GM13977 (cell line): ENCODE data around the gene TSPAN9.

Source experiments
- DNase-seq: peaks from one replicate; pipeline ENCODE4 v3.0.0; 2012; ENCODE audit warnings: low spot score
- in situ Hi-C: fragments of 300-500 bp; cut with MboI; formaldehyde crosslinking; loops from one replicate; pipeline ENCODE4 v1.12.0; 2022; ENCODE audit warnings: low sequenced_read_pairs, low pct_unique_long_range_greater_than_20kb, mixed read lengths, inconsistent platforms; ENCODE audit not compliant: unreplicated experiment
- TF ChIP-seq, protein P1 (sequence below): IDR thresholded peaks from 2 replicates; pipeline ENCODE4 v1.5.1; 2012; ENCODE audit warnings: mild to moderate bottlenecking, control low read depth; ENCODE audit not compliant: insufficient read depth; ENCODE audit errors: extremely low read depth, missing control alignments

The TSPAN9 gene

GRCh38 chr12:3200032-3200617, 122.9 kb downstream of the TSPAN9 start:
- TF ChIP-seq, protein P1, sequence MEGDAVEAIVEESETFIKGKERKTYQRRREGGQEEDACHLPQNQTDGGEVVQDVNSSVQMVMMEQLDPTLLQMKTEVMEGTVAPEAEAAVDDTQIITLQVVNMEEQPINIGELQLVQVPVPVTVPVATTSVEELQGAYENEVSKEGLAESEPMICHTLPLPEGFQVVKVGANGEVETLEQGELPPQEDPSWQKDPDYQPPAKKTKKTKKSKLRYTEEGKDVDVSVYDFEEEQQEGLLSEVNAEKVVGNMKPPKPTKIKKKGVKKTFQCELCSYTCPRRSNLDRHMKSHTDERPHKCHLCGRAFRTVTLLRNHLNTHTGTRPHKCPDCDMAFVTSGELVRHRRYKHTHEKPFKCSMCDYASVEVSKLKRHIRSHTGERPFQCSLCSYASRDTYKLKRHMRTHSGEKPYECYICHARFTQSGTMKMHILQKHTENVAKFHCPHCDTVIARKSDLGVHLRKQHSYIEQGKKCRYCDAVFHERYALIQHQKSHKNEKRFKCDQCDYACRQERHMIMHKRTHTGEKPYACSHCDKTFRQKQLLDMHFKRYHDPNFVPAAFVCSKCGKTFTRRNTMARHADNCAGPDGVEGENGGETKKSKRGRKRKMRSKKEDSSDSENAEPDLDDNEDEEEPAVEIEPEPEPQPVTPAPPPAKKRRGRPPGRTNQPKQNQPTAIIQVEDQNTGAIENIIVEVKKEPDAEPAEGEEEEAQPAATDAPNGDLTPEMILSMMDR: no peak
- in situ Hi-C loops: no loop called here
- DNase-seq: peak; percentile 52

DNA sequence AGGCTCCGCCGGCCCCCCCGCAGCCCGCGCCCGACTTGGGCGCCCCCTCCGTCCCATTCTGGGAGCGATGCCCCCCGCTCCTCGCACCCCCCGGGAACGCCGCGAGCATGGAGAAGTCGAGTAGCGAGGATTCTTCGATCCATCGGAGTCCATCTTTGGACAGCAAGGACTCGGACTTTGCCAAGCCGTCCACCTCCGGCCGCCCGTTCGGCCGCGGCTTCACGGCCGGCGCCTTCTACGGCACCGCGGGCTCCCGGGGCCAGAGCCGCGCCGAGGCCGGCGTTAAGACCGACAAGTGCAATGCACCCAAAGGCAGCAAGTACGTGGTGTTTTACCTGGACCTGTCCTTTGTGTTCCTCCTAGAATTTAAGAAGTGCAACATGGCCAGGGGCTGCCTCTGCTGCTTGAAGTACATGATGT, 123.6 kb downstream of the TSPAN9 start:
- TF ChIP-seq, protein P1: no peak
- in situ Hi-C loops: no loop called here
- DNase-seq: no peak

- in situ Hi-C loops: no loop called here
- no peak for DNase-seq
- TF ChIP-seq, protein P1: no peak
These were observed 124.3 kb downstream of the TSPAN9 start for GRCh38 chr12:3201339-3202051.

DNA sequence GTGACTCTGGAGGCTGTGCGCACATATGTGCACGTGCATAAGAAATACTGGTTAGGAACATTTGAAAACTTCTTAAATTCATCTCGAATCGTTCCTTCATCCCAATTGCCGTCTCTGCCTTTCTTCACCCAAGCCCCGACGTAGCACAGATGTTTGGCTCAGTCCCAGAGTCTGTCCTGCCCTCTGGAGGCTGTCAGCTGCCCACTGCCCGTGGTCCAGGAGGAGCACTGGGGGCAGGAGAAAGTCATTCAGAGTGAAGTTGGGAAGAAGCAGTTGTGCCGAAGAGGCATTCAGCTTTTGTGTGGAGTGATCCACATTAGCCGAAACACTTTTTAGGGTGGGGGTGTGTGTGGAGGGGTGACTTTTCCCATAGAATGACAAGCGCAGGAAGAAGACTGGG, 124.9 kb downstream of the TSPAN9 start:
- in situ Hi-C loops: no loop called here
- TF ChIP-seq, protein P1: no peak

DNA sequence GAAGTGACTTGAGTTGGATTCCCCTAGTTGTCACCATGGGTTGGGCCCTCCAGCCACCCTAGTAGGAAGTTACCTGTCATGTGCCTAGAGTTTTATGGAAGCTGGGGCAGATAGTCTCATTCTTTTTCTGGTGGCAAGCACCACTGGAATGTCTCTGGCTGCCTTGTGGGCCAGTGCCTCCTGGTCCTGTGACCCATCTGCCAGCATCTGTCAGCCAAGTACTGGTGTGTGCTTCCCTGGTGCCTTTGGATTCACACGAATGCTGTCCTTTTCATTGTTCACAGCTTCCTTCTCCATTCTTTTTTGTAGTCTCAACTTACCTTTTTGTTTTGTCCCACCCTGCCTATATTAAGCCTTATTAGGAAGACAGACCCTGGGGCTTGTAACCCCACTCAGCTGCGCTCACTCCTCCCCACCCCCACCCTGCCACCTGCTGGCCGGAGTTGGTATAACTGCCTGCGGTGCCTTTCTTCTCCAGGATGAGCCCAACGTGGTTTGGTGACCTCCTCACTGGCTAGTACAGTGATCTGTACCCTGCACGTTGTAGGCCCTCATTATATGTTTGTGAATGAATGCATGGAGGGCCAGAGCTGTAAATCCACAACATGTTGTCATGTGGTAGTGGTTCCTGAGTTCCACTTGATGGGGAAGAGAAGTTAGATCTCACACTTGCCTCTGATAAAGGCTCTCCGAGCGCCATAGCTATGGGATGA, 125.7 kb downstream of the TSPAN9 start:
- peak; percentile 86 for DNase-seq
- TF ChIP-seq, protein P1: peak; percentile 86
- in situ Hi-C loops: no loop called here

More for the DNA sequence above, 124.9 kb downstream of the TSPAN9 start:
- no peak for DNase-seq

DNA sequence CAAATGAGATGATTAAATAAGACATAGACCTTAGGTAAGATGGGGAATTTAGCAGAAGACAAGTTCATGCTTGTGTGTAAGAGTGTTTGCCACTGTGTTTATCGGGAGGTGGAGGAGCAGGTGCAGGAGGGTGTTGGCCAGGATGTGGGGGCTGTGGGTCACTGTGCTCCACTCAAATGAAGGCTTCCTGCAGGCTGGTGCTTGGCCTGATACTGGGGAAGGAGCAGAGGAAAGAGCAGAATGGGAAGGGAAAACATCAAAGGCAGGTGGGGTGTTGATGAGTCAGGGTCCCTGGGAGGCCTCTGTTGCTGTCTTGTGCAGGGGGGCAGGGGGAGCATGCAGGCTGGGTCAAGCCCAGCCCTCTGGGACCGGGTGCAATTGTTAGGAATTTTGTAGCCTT, 126.5 kb downstream of the TSPAN9 start:
- in situ Hi-C loops: no loop called here
- DNase-seq: no peak
- TF ChIP-seq, protein P1: no peak
